HG02840 (cell line): Measurements from ENCODE around the gene RNF157.
"Not testable (repeated sequence)": the region's sequence is repeated elsewhere in the genome, so short reads cannot be mapped to it uniquely, and the experiment has no call there.

Source experiments
- ATAC-seq: cut with Tn5 transposase; IDR thresholded peaks from one replicate; pipeline ENCODE4 v1.9.1; 2021; ENCODE audit warnings: mild to moderate bottlenecking, moderate library complexity, moderate number of reproducible peaks; ENCODE audit not compliant: unreplicated experiment, low FRiP score

The RNF157 gene

DNA sequence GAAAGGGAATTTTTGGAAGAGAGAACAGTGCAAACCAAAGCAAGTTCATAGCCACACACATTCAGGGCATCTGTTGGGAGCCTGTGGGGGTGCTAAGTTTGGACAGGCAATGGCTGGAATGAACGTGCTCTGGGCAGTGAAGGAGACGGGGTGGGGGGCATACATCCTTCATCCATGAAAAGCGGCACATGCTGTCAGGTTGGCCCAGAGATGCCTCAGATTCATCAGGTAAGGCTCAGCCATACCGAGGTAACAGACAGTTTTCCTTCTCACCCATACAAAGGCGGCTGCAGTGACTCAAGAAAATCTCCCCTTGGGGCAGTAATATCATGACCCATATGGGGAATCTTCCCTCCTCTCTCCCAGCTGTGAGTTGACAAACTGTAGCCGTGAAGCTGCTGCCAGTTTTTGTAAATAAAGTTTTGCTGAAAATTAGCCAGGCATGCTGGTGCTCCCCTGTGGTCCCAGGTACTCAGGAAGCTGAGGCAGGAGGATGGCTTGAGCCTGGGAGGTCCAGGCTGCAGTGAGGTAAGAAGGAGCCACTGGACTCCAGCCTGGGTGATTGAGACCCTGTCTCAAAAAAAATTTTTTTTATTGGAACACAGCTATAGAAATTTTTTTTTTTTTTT is 15.6 kb upstream of the RNF157 start:
- no peak for ATAC-seq

DNA sequence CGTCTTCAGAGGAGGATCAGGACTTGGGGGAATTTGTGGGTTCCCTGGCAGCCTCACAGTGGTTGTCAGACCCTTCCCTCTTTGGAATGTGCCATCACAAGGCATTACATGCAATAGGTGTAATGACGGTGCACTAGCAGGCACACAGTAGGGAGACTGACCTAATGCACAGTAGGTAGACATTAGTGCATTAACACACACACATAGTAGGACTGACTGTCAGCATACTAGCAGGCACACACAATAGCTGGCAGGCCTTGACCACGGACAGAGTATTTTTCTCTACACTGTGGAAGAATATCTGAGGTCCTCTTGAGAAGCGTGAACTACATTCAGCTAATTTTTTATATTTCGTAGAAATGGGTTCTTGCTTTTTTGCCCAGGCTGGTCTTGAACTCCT is 14.0 kb upstream of the RNF157 start:
- ATAC-seq = no peak

DNA sequence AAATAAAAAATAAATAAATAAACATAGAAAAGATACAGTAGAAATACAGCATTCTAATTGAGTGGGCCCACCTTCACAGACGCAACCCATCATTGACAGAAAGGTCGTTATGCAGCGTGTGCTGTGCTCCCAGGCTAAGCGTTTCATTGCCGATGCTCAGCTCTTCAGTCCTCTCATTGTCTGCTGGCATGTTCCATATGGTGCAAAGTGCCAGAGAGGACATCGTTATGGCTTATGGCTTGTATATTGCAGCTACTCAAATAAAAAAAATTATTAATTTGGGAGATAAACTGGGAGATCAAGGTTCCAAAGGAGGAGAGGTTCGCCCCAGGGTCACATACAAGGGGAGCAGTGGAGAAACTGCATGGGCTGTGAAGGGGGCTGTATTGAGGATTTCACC is 13.5 kb upstream of the RNF157 start:
- no peak for ATAC-seq

DNA sequence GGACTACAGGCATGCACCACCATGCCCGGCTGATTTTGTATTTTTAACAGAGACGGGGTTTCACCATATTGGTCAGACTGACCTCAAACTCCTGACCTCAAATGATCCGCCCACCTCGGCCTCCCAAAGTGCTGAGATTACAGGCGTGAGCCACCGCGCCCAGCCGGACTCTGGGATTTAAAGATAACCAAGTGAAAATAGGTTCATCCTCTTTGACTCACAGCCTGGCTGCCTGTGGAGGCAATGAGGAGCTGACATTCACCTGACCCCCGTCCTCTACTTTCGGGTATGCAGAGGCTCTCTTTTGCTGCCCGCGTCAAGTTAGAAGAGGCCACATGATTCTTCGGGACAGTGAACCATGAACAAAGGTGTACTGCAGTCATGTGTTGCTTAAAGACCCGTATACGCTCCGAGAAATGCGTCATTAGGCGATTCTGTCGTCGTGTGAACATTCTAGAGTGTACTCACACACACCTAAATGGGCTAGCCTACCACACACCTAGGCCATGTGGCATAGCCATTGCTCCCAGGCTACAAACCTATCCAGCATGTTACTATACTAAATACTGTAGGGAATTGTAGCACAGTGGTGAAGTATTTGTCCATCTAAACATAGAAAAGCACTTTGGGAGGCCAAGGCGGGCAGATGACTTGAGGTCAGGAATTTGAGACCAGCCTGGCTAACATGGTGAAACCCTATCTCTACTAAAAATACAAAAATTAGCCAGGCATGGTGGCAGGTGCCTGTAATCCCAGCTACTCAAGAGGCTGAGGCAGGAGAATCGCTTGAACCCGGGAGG is 12.9 kb upstream of the RNF157 start:
- ATAC-seq = not testable (repeated sequence)

DNA sequence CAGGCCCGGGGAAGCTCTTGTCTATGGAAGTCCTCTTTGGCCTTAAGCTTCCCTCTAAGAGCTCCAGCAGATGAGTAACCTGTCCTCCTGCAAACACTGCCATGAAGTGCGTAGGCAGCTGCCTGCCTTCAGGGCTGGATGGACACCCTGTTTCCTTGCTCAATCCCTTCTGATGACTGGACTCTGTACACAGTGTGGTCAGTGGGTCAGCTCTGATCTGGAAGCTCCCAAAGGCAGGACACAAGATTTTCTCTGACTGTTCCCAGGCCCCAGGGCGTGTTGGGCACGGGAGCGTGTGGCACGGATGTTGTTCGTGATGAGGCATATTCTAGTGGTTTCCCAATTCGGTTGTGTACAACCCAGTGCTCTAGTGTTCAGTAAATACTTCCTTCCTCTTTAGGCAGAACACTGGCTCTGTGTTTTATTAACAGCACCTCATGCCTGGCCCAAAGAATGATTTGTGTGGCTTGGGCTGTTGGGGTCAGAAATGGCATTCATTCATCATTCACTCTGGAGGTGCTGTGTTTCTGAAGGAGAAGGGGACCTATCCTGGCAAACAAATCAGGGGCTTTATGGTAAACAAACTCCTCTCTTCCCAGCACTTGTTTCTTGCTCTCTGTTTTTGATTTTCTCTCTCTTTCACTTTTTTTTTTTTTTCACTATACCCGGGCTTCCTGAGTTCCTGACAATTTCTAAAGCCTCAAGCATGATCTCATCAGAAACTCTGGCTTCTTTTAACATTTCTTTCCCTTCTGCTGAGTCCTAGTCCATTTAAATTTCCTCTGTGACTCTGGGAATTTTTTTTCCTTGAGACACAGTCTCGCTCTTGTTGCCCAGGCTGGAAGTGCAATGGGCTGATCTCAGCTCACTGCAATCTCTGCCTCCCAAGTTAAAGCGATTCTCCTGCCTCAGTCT is 12.0 kb upstream of the RNF157 start:
- no peak for ATAC-seq

DNA sequence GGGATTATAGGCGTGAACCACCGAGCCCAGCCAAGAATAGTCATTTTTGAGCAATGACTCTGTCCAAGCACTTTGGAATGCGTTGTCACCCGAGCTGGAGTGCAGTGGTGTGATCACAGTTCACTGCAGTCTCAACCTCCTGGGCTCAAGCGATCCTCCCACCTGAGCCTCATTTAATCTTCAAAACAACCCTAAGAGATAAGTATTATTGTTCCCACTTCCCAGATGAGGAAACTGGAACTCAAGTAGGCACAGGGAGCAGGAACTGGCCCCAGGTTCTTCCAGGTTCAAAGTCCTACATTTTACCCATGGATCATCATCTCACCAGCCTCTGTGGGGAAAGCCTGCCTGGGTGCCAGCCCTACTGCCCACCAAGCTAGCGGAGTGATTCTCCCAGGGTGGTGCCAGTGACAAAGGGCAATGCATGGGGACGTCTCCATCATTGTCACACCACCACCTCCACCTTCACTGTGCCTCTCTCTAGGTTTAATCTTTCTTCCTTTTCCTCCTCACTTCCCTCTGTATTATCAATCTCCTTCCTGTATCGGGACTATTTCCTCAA is 11.3 kb upstream of the RNF157 start:
- no peak for ATAC-seq

DNA sequence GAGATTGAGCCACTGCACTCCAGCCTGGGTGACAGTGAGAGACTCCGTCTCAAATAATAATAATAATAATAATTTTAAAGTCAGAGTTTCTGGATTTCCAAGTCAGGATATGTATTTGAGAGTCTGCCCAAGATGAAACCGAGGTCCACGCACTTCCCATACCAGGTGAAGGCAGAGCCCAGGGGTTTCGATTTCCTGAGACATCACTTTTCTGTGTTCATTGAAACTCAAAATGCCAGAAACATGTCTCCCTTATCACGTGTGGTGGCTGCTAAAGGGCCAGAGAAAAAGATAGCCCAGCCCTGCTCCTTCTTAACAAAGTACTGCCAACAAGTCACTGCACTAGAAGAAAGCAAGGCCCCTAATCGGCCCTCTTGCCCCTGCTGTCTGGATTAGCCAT is 9.8 kb upstream of the RNF157 start:
- no peak for ATAC-seq

DNA sequence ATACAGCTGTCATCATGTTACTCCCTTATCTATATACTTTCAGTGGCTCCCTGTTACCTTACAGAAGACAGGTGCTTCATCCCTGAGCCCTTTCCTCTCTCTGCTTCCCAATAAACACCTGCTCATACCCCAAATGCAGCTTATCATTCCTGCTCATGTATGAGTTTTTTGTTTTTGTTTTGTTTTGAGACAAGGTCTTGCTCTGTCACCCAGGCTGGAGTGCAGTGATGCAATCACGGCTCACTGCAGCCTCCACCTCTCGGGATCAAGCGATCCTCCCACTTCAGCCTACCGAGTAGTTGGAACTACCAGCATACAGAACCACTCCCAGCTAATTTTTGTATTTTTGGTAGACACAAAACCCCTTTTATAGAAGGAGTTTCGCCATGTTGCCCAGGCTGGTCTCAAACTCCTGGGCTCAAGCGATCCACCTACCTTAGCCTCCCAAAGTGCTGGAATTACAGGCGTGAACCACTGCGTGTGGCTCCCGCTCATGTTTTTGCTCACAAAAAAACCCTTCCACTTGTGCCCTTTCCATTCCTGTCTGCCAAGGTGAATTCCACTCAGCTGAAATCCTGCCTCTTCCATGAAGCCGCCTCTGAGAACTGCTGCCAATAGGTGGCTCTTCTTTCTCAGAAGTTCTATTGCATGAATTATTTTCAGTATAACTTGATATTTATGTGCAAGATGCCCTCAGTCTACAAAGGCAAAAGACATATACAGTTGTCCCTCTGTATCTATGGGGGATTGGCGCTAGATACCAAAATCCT is 7.9 kb upstream of the RNF157 start:
- no peak for ATAC-seq

DNA sequence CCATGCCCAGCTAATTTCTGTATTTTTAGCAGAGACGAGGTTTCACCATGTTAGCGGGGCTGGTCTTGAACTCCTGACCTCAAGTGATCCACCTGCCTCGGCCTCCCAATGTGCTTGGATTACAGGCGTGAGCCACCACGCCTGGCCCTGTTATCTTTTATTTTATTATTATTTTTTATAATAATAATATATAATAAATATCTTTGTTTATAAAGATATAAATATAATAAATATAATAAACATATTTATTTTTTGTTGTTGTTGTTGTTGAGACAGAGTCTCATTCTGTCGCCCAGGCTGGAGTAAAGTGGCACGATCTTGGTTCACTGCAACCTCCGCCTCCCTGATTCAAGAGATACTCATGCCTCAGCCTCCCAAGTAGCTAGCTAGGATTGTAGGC is 7.0 kb upstream of the RNF157 start:
- ATAC-seq = no peak

DNA sequence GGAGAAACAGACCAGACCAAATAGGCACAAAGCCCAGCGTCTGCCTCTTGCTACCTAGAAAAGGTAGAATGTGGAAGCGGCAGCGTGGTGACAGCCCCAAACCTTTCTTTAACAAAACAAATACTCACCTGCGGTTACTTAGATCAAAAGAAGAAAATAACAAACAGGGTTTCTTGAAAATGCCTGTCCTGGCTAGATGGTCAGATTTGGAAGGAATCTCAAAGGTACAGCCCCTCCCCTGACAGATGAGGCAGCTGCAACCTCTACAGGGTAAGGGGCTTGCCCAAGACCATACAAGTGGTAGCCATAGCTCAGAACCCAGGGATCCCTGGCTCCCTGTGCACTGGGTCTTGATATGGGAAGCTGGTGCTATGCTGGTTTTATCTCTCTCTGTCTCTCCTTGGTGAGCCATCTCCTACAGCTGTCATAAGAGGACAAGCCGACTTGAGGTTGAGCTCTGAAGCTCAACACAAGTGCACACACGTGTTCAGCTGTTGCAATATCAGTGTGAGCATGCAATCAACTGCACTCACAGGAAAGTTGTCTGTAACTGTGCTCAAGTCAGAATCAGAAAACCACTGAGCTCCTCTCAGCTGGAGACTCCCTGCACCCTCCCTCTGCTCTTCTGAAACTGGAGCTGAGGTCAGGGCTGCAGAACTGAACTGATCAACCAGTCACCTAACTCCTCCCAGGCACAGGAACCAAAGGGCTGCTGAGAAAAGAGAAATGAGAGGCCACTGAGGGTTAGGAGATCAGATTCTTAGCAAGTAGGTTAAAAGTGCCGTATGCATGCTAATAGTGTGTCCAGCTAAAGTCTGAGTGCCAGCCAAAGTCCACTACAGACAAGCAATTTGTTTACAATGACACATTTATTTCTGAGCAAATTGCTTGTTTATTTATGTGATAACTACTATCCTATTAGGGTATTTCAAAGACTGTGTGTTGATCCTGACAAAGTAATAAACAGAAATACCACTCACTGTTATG is 6.1 kb upstream of the RNF157 start:
- peak; percentile 82 for ATAC-seq

DNA sequence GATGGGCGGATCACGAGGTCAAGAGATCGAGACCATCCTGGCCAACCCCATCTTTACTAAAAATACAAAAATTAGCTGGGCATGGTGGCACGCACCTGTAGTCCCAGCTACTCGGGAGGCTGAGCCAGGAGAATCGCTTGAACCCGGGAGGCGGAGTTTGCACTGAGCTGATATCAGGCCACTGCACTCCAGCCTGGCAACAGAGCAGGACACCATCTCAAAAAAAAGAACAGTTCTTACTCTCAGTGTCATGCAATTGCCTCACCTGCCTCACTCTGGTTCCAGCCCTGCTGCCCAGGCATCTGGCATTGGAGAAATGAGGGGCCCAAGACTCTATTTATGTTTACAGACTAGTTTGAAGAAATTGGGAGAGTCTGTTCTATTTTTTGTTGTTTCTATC is 4.4 kb upstream of the RNF157 start:
- ATAC-seq = not testable (repeated sequence)

DNA sequence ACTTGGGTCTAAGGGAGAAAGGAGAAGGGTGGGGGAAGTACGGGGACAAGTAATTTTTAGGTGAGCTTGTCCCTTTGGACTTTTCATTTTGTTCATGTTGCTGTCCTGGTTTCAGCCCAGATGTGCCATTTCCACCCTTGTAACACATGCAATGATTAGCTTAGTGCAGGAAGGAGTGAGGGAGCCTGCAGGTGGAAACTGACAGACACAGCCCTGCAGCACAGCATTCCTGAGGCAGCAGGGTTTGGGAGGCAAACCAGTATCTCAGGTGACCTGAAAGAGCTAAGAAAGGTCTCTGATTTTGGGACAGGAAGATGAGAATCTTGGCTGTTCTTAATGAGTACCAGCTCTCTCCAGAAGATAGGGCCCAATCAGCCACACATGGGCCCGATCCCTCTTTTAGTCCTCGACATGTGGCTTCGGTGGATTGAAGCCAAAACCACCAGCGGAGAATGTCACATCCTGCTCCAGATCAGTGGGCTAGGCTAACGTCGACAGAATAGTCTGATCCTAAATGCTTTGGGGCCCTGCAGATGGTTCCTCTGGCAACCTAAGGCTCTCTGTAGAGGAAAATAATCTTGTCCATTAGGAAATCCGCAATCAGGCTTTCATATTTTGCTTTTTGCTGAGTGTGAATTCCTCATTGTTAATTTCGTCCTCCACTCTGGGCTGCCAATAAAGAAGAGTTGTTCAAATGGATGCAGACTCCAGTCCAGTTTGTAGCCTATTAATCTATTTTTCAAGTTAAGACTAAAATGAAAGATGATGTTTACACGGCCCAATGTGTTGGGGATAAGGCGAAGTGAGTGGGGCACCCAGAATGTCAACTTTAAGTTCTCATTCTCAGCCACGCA is 3.8 kb upstream of the RNF157 start:
- ATAC-seq = no peak

DNA sequence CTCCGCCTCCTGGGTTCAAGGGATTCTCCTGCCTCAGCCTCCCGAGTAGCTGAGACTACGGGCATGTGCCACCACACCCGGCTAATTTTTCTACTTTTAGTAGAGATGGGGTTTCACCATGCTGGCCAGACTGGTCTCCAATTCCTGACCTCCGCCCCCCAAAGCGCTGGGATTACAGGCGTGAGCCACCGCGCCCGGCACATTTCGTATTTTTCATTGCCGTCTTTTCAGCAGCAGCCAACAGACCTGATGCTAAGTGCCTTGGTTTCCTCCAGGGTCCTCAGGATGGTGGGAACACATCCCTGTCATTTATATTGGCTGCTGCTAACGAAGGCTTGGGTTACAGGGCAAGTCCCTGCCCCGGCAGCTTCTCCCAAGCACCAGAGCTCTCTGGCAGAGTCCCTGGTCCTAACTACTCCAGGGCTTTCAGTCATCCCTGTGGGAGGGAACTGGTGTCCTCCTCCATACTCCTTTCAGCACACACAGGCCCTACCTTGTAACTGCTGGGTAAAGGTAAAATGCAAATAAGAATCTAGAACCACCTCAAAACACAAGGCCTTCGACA is 1.5 kb upstream of the RNF157 start:
- ATAC-seq = no peak

DNA sequence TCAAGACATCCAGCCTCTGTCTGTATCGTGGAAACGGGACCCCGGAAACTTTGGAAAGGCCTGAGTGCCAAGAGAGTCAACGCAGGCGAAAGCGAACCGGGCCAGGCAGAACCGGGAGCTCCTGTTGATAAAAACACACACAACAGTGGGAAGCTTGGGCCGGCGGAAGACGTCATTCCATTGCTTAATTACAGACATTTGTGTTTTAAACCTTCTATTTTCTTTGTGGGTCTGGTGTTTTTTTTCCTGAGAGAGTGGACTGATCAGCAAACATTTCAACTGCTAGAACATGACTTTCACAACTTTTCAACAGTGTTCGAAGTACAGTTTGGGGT is 878 bp upstream of the RNF157 start:
- ATAC-seq = no peak

DNA sequence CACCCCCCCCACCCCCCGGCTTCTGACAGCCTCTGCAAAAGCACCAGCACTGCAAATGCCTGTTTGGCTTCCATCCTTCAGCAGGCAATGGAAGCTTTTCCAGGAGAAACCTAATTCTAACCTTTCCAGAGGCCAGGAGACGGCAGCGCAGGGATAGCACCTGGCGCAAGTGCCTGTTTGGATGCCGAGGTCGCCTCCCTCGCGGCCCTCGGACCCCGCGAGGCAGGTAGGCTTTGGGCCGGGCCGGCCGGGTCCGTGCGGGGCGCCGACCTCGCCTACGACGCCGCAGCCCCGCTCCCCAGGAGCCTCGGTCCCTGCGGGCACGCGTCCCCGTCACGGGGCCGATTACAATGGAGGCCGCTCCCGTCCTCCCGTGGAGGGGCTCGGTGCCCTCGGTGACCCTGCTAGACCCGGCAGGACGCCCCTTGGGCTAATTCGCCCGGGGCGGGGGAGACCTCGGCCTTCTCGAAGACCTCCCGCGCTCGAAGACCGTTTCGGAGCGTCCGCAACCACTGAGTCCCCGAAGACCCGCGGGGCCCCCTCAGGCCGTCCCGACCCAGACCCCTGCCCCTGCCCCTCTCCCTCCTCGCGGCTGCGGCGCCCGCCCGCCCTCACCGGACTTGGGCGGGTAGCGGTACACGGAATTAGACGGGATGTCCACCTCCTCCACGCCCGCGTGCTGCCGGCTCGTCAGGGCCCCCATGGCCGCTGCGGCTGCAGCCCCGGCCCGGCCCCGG is 587 bp downstream of the RNF157 start:
- peak; percentile 27 for ATAC-seq

DNA sequence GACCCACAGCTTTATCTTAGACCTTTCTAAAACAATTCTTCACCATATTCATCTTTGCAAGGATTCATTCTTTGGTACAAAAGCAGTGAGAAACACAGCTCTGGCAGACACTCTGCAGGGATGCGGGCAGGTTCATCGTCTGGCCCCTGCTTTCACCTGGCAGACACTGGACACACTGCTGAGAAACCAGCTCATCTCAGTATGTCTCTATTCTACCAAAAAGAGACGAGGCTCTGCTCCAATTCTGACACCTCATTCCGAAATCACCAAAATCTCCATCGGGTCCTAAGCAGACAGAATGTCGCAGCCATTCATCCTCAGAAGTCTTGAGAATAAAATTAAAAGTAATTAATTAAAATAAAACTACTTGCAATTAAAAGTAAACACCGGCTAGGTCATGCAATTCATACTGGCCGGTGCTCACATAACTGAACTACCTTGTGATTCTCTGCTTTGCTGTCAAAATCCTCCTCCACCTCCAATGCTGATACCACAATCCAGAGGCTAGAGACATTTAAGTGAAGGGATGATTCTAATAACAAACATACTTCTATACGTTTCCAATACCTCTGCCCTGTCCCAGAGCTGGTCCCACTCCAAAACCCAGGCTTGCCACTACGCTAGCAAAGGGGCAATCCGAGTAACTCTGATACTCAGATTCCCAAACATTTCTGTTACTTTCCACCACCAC is 1.3 kb downstream of the RNF157 start:
- no peak for ATAC-seq

DNA sequence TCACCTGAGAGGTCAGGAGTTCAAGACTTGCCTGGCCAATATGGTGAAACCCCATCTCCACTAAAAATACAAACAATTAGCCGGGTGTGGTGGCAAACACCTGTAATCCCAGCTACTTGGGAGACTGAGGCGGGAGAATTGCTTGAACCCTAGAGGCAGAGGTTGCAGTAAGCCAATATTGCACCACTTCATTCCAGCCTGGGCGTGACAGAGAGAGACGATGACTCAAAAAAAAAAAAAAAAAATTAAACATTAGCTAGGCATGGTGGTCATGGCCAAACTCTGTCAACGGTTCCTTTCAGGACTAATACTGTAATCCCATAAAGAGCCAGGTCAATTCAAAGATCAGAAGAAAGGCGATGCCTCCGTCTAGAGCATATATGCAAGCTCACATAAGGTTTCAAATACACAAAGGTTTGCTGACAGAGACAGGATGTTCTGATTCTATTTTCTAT is 2.4 kb downstream of the RNF157 start:
- ATAC-seq = no peak
